ENCODE measurements around the gene LETM1.

LETM1 gene

GRCh38 chr4:1776521-1777161 lies 79.3 kb downstream of the LETM1 start:
- no peak overlapping the region for H2BK5ac ChIP-seq (ENCODE audit: low read depth, low read length, poor library complexity, severe bottlenecking)
- no peak overlapping the region for H4K91ac ChIP-seq (ENCODE audit: low read length)
- no peak overlapping the region for H3K18ac ChIP-seq (ENCODE audit: low read depth in 1 of 2, low read length in 2 of 2)
- no peak overlapping the region for H3K9ac ChIP-seq (ENCODE audit: low read length)
- no peak overlapping the region for H3K4ac ChIP-seq (ENCODE audit: low read depth in 1 of 2, low read length in 2 of 2)
- H2AFZ ChIP-seq (ENCODE audit: low read depth, low read length), result no peak overlapping the region
- H3K27me3 ChIP-seq (ENCODE audit: control insufficient read depth in 1 of 2, insufficient read depth in 1 of 2, low read length in 2 of 2), result peaks cover 0 to 29% of the 10 kb centered on the region in 2 experiments
- no peak overlapping the region for H3K4me2 ChIP-seq (ENCODE audit: low read length, poor library complexity, severe bottlenecking)
- no peaks in the 10 kb centered on the region for H3K79me1 ChIP-seq (replicated peaks; ENCODE audit: low read length, poor library complexity, severe bottlenecking)
- no peak overlapping the region for H2BK15ac ChIP-seq (ENCODE audit: low read depth, poor library complexity, severe bottlenecking)
- H3K4me3 ChIP-seq (ENCODE audit: insufficient read depth in 1 of 2, low read depth in 1 of 2, low read length in 2 of 2), result no peak overlapping the region
- H3K9me3 ChIP-seq (ENCODE audit: control insufficient read depth, low read length), result no peaks in the 10 kb centered on the region
- no peak overlapping the region for H2BK120ac ChIP-seq (ENCODE audit: low read depth, low read length)
- H3K14ac ChIP-seq (ENCODE audit: low read length in 2 of 2), result no peak overlapping the region
- WGBS, result 91% methylated on average over 22 of the region's 24 CpGs
- H2AK5ac ChIP-seq (ENCODE audit: low read length, severe bottlenecking), result no peak overlapping the region
- DNase-seq, result no peak
- no peaks in the 10 kb centered on the region for H3K36me3 ChIP-seq (ENCODE audit: control insufficient read depth in 1 of 2, insufficient read depth in 2 of 2, low read depth in 1 of 2, low read length in 2 of 2)
- H2BK12ac ChIP-seq (ENCODE audit: low read length in 2 of 2), result no peak overlapping the region
- H3K4me1 ChIP-seq (ENCODE audit: control insufficient read depth, insufficient read depth, low read depth, low read length), result peaks cover 37% of the 10 kb centered on the region
- H3K27ac ChIP-seq (ENCODE audit: low read length, poor library complexity, severe bottlenecking), result no peak overlapping the region
- no peak overlapping the region for H4K8ac ChIP-seq (ENCODE audit: low read length)
- no peak overlapping the region for H3K23ac ChIP-seq (ENCODE audit: low read length in 2 of 2)

DNA sequence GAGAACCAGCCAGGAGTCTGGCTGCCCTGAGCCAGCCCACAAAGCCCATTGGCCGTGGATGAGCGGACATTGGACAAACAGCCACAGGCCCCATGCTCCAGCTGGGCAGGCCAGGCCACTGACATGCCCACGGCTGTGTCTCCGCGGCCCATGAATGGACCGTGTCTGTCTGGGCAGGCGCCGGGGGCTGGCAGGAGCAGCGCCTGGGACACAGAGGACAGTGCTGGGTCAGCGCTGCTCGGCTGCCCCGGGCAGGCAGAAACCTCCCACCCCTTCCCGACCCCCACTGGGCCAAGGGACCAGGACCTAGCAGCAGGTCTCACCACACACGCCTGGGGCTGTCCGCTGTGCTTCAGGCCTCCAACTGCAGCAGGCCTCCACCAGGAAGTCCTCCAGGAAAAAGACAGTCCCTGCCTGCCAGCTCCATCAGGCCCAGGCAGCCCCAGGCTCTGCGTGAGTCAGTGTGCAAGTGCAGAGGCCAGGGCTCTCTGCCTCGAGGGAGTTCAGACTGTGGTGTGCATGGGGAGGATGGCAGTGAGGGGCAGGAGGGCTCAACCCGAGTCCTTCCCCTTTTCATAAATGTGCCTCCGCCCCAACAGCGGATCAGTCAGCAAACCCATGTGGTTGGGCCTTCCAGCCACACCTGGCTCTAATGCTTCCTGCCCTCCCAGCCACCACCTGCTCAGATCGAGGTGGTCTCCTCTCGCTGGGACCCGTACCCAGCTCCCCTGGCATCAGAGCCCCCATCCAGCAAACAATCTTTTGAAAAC lies 80.0 kb downstream of the LETM1 start:
- DNase-seq, result no peak
- Histone ChIP-seq H3K4me2 (ENCODE audit: low read length, poor library complexity, severe bottlenecking) (no peak overlapping the region), H3K18ac (ENCODE audit: low read depth in 1 of 2, low read length in 2 of 2) (no peak overlapping the region), H3K27ac (ENCODE audit: low read length, poor library complexity, severe bottlenecking) (no peak overlapping the region), H3K23ac (ENCODE audit: low read length in 2 of 2) (no peak overlapping the region), H2BK5ac (ENCODE audit: low read depth, low read length, poor library complexity, severe bottlenecking) (no peak overlapping the region), H4K8ac (ENCODE audit: low read length) (peak overlapping the region; percentile 24), H2BK12ac (ENCODE audit: low read length in 2 of 2) (no peak overlapping the region), H2AFZ (ENCODE audit: low read depth, low read length) (no peak overlapping the region), H3K36me3 (ENCODE audit: control insufficient read depth in 1 of 2, insufficient read depth in 2 of 2, low read depth in 1 of 2, low read length in 2 of 2) (no peaks in the 10 kb centered on the region), H2BK120ac (ENCODE audit: low read depth, low read length) (no peak overlapping the region), H4K91ac (ENCODE audit: low read length) (peak overlapping the region; percentile 28), H3K14ac (ENCODE audit: low read length in 2 of 2) (no peak overlapping the region), H3K27me3 (ENCODE audit: control insufficient read depth in 1 of 2, insufficient read depth in 1 of 2, low read length in 2 of 2) (peaks cover 0 to 35% of the 10 kb centered on the region in 2 experiments), H3K9ac (ENCODE audit: low read length) (no peak overlapping the region), H3K9me3 (ENCODE audit: control insufficient read depth, low read length) (no peaks in the 10 kb centered on the region), H2AK5ac (ENCODE audit: low read length, severe bottlenecking) (no peak overlapping the region), H3K4me1 (ENCODE audit: control insufficient read depth, insufficient read depth, low read depth, low read length) (peaks cover 43% of the 10 kb centered on the region), H2BK15ac (ENCODE audit: low read depth, poor library complexity, severe bottlenecking) (no peak overlapping the region), H3K4ac (ENCODE audit: low read depth in 1 of 2, low read length in 2 of 2) (no peak overlapping the region), H3K79me1 (replicated peaks; ENCODE audit: low read length, poor library complexity, severe bottlenecking) (no peaks in the 10 kb centered on the region), H3K4me3 (ENCODE audit: insufficient read depth in 1 of 2, low read depth in 1 of 2, low read length in 2 of 2) (no peak overlapping the region)
- 79% methylated on average over 23 of the region's 23 CpGs for WGBS

- H3K27me3 ChIP-seq (ENCODE audit: control insufficient read depth in 1 of 2, insufficient read depth in 1 of 2, low read length in 2 of 2), result peaks cover 3 to 52% of the 10 kb centered on the region in 2 experiments
- no peak overlapping the region for H2BK15ac ChIP-seq (ENCODE audit: low read depth, poor library complexity, severe bottlenecking)
- no peaks in the 10 kb centered on the region for H3K9me3 ChIP-seq (ENCODE audit: control insufficient read depth, low read length)
- no peak overlapping the region for H3K4ac ChIP-seq (ENCODE audit: low read depth in 1 of 2, low read length in 2 of 2)
- H3K4me1 ChIP-seq (ENCODE audit: control insufficient read depth, insufficient read depth, low read depth, low read length), result peaks cover 47% of the 10 kb centered on the region
- H3K14ac ChIP-seq (ENCODE audit: low read length in 2 of 2), result no peak overlapping the region
- H3K18ac ChIP-seq (ENCODE audit: low read depth in 1 of 2, low read length in 2 of 2), result no peak overlapping the region
- no peak overlapping the region for H3K27ac ChIP-seq (ENCODE audit: low read length, poor library complexity, severe bottlenecking)
- no peak overlapping the region for H3K9ac ChIP-seq (ENCODE audit: low read length)
- no peak overlapping the region for H3K4me3 ChIP-seq (ENCODE audit: insufficient read depth in 1 of 2, low read depth in 1 of 2, low read length in 2 of 2)
- no peak overlapping the region for H2BK120ac ChIP-seq (ENCODE audit: low read depth, low read length)
- no peak overlapping the region for H2AK5ac ChIP-seq (ENCODE audit: low read length, severe bottlenecking)
- no peak overlapping the region for H4K91ac ChIP-seq (ENCODE audit: low read length)
- no peak overlapping the region for H3K4me2 ChIP-seq (ENCODE audit: low read length, poor library complexity, severe bottlenecking)
- no peak for DNase-seq
- H2AFZ ChIP-seq (ENCODE audit: low read depth, low read length), result no peak overlapping the region
- WGBS, result 88% methylated on average over 9 of the region's 10 CpGs
- H4K8ac ChIP-seq (ENCODE audit: low read length), result no peak overlapping the region
- no peaks in the 10 kb centered on the region for H3K36me3 ChIP-seq (ENCODE audit: control insufficient read depth in 1 of 2, insufficient read depth in 2 of 2, low read depth in 1 of 2, low read length in 2 of 2)
- no peaks in the 10 kb centered on the region for H3K79me1 ChIP-seq (replicated peaks; ENCODE audit: low read length, poor library complexity, severe bottlenecking)
- no peak overlapping the region for H3K23ac ChIP-seq (ENCODE audit: low read length in 2 of 2)
- no peak overlapping the region for H2BK5ac ChIP-seq (ENCODE audit: low read depth, low read length, poor library complexity, severe bottlenecking)
- no peak overlapping the region for H2BK12ac ChIP-seq (ENCODE audit: low read length in 2 of 2)
Observed at GRCh38 chr4:1773754-1774153, 82.2 kb downstream of the LETM1 start.

DNA sequence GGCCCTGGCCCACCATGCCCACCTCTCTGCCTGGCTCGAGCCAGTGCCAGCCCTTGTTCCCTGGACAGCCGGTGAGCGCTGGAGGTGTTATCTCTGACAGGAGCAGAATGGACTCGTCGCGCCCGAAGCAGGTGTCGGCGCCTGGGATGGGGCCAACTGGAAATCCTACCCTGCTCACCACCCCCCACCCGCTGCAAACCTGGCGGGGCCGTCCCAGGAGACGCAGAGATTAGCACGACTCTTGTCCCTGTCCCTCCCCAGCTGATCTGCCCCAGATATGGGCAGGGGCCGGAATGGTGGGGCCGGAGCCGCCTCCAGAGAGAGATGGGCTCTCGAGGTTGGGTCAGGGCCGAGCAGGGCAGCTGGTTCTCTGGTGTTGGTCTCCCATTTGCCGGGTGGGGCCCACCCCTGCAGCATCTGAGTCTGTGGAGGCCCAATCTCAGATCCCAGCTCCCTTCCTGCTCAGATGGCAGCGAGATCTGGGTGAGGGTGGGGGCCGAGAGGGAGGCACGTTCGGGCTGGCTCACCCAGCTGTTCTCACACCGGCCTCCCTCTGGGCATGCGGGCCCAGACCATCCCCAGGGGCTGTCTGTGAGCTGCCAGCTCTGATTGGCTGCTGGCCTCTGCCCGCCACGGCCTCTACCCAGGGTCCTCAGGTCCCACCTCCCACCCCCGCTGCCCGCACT lies 83.0 kb downstream of the LETM1 start:
- Histone ChIP-seq H2BK120ac (ENCODE audit: low read depth, low read length) (no peak overlapping the region), H3K36me3 (ENCODE audit: control insufficient read depth in 1 of 2, insufficient read depth in 2 of 2, low read depth in 1 of 2, low read length in 2 of 2) (no peaks in the 10 kb centered on the region), H2AFZ (ENCODE audit: low read depth, low read length) (no peak overlapping the region), H3K4ac (ENCODE audit: low read depth in 1 of 2, low read length in 2 of 2) (no peak overlapping the region), H3K79me1 (replicated peaks; ENCODE audit: low read length, poor library complexity, severe bottlenecking) (no peaks in the 10 kb centered on the region), H3K18ac (ENCODE audit: low read depth in 1 of 2, low read length in 2 of 2) (no peak overlapping the region), H2BK15ac (ENCODE audit: low read depth, poor library complexity, severe bottlenecking) (no peak overlapping the region), H3K4me3 (ENCODE audit: insufficient read depth in 1 of 2, low read depth in 1 of 2, low read length in 2 of 2) (no peak overlapping the region), H2BK5ac (ENCODE audit: low read depth, low read length, poor library complexity, severe bottlenecking) (no peak overlapping the region), H3K4me2 (ENCODE audit: low read length, poor library complexity, severe bottlenecking) (no peak overlapping the region), H3K23ac (ENCODE audit: low read length in 2 of 2) (no peak overlapping the region), H3K9me3 (ENCODE audit: control insufficient read depth, low read length) (no peaks in the 10 kb centered on the region), H2AK5ac (ENCODE audit: low read length, severe bottlenecking) (no peak overlapping the region), H4K91ac (ENCODE audit: low read length) (no peak overlapping the region), H3K9ac (ENCODE audit: low read length) (no peak overlapping the region), H3K14ac (ENCODE audit: low read length in 2 of 2) (no peak overlapping the region), H2BK12ac (ENCODE audit: low read length in 2 of 2) (no peak overlapping the region), H3K27ac (ENCODE audit: low read length, poor library complexity, severe bottlenecking) (no peak overlapping the region), H3K4me1 (ENCODE audit: control insufficient read depth, insufficient read depth, low read depth, low read length) (peaks cover 46% of the 10 kb centered on the region), H3K27me3 (ENCODE audit: control insufficient read depth in 1 of 2, insufficient read depth in 1 of 2, low read length in 2 of 2) (peaks cover 3 to 59% of the 10 kb centered on the region in 2 experiments), H4K8ac (ENCODE audit: low read length) (no peak overlapping the region)
- WGBS, result 86% methylated on average over 30 of the region's 30 CpGs
- no peak for DNase-seq

Data from mesenchymal stem cell (in vitro differentiated cells and primary cell).